Duodenal mucosa (tissue), 2 donors: Measurements from ENCODE around the gene RPRD1A.
"Not testable (repeated sequence)": the region's sequence is repeated elsewhere in the genome, so short reads cannot be mapped to it uniquely, and the experiment has no call there.

Source experiments
- H3K27ac ChIP-seq: one replicate; pipeline ENCODE4 v1.7.0; 2013; ENCODE audit warnings: low read depth, low read length
- H3K27me3 ChIP-seq, 2 donors: one replicate each; pipeline ENCODE4 v1.7.0; 2013; ENCODE audit warnings: low read length in 2 of 2, control low read depth in 1 of 2; ENCODE audit not compliant: insufficient read depth in 2 of 2, control insufficient read depth in 1 of 2
- H3K36me3 ChIP-seq, 2 donors: one replicate each; pipeline ENCODE4 v1.7.0; 2013; ENCODE audit warnings: low read length in 2 of 2, control low read depth in 1 of 2; ENCODE audit not compliant: insufficient read depth in 2 of 2, control insufficient read depth in 1 of 2
- H3K4me1 ChIP-seq, 2 donors: one replicate each; pipeline ENCODE4 v1.7.0; 2013; ENCODE audit warnings: low read length in 2 of 2, control low read depth in 1 of 2; ENCODE audit not compliant: insufficient read depth in 2 of 2, control insufficient read depth in 1 of 2
- H3K4me3 ChIP-seq, 2 donors: one replicate each; pipeline ENCODE4 v1.7.0; 2013; ENCODE audit warnings: low read length in 2 of 2, low read depth in 1 of 2
- H3K9ac ChIP-seq, 2 donors: one replicate each; pipeline ENCODE4 v1.7.0; 2013; ENCODE audit warnings: low read length in 2 of 2, low read depth in 1 of 2
- H3K9me3 ChIP-seq, 2 donors: one replicate each; pipeline ENCODE4 v1.7.0; 2013; ENCODE audit warnings: low read length in 2 of 2, control low read depth in 1 of 2; ENCODE audit not compliant: control insufficient read depth in 1 of 2

The RPRD1A gene

GRCh38 chr18:35982409-35983114 lies 84.8 kb downstream of the RPRD1A start:
- no peaks in the 10 kb centered on the region for H3K4me1 ChIP-seq
- H3K36me3 ChIP-seq, result peaks cover 11 to 43% of the 10 kb centered on the region in 2 donors
- H3K27me3 ChIP-seq, result no peaks in the 10 kb centered on the region
- no peak overlapping the region for H3K4me3 ChIP-seq
- no peak overlapping the region for H3K27ac ChIP-seq
- H3K9me3 ChIP-seq, result no peaks in the 10 kb centered on the region
- no peak overlapping the region for H3K9ac ChIP-seq

- H3K27me3 ChIP-seq, result no peaks in the 10 kb centered on the region
- no peaks in the 10 kb centered on the region for H3K9me3 ChIP-seq
- H3K4me3 ChIP-seq, result no peak overlapping the region
- peaks cover under 1 to 4% of the 10 kb centered on the region in 2 donors for H3K4me1 ChIP-seq
- H3K36me3 ChIP-seq, result peaks cover 17 to 57% of the 10 kb centered on the region in 2 donors
- H3K9ac ChIP-seq, result no peak overlapping the region
- H3K27ac ChIP-seq, result no peak overlapping the region
These were observed 88.2 kb downstream of the RPRD1A start for GRCh38 chr18:35979112-35979511.

- H3K4me3 ChIP-seq, result peak overlapping the region in 1 of 2 donors; percentile 90
- H3K9ac ChIP-seq, result no peak overlapping the region
- no peaks in the 10 kb centered on the region for H3K27me3 ChIP-seq
- no peaks in the 10 kb centered on the region for H3K9me3 ChIP-seq
- no peak overlapping the region for H3K27ac ChIP-seq
- peaks cover 13 to 40% of the 10 kb centered on the region in 2 donors for H3K36me3 ChIP-seq
- H3K4me1 ChIP-seq, result peaks cover 11 to 23% of the 10 kb centered on the region in 2 donors
These were observed 93.2 kb downstream of the RPRD1A start for GRCh38 chr18:35974181-35974580.

DNA sequence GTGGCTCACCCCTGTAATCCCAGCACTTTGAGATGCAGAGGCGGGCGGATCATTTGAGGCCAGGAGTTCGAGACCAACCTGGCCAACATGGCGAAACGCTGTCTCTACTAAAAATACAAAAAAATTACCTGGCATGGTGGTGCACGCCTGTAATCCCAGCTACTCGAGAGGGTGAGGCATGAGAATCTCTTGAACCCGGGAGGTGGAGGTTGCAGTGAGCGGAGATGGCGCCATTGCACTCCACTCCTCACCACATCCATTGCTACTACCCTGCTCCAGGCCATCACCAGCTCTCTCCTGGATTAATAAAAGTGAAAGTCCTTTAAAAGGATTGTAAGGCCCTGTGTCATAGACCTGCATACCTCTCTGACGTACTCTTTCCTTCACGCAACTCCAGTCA lies 93.7 kb downstream of the RPRD1A start:
- peaks cover 13 to 34% of the 10 kb centered on the region in 2 donors for H3K36me3 ChIP-seq
- H3K9me3 ChIP-seq, result no peaks in the 10 kb centered on the region
- peak overlapping the region in 1 of 2 donors; percentile 82 for H3K9ac ChIP-seq
- peaks cover 11 to 23% of the 10 kb centered on the region in 2 donors for H3K4me1 ChIP-seq
- H3K4me3 ChIP-seq, result peak overlapping the region in 1 of 2 donors; percentile 90
- H3K27me3 ChIP-seq, result no peaks in the 10 kb centered on the region
- H3K27ac ChIP-seq, result no peak overlapping the region

GRCh38 chr18:35972197-35973000 lies 95.0 kb downstream of the RPRD1A start, which contains the start of gene RMP24:
TSS of gene RMP24 (plus strand) at chr18:35972679.
- Histone ChIP-seq H3K9me3 (no peaks in the 10 kb centered on the region), H3K36me3 (peaks cover 4 to 22% of the 10 kb centered on the region in 2 donors), H3K27ac (peak within 1 kb of the TSS; percentile 90), H3K4me1 (peaks cover 11 to 23% of the 10 kb centered on the region in 2 donors), H3K9ac (peak within 1 kb of the TSS; percentile 77 to 82), H3K4me3 (peak within 1 kb of the TSS; percentile 86 to 90), H3K27me3 (no peaks in the 10 kb centered on the region)

GRCh38 chr18:35971661-35972196 lies 95.6 kb downstream of the RPRD1A start:
- Histone ChIP-seq H3K4me3 (peak overlapping the region; percentile 86 to 90), H3K27ac (peak overlapping the region; percentile 90), H3K27me3 (no peaks in the 10 kb centered on the region), H3K4me1 (peaks cover 11 to 23% of the 10 kb centered on the region in 2 donors), H3K36me3 (peaks cover 0 to 15% of the 10 kb centered on the region in 2 donors), H3K9ac (peak overlapping the region; percentile 59 to 71), H3K9me3 (no peaks in the 10 kb centered on the region)

GRCh38 chr18:35969676-35970075 lies 97.7 kb downstream of the RPRD1A start:
- Histone ChIP-seq H3K9ac (no peak overlapping the region), H3K4me1 (peaks cover 11 to 23% of the 10 kb centered on the region in 2 donors), H3K27ac (no peak overlapping the region), H3K36me3 (no peaks in the 10 kb centered on the region), H3K4me3 (no peak overlapping the region), H3K27me3 (no peaks in the 10 kb centered on the region), H3K9me3 (no peaks in the 10 kb centered on the region)

- Histone ChIP-seq H3K4me1 (peaks cover 4 to 13% of the 10 kb centered on the region in 2 donors), H3K36me3 (no peaks in the 10 kb centered on the region), H3K4me3 (no peak overlapping the region), H3K9ac (no peak overlapping the region), H3K27me3 (no peaks in the 10 kb centered on the region), H3K9me3 (no peaks in the 10 kb centered on the region), H3K27ac (no peak overlapping the region)
These were observed 99.0 kb downstream of the RPRD1A start for GRCh38 chr18:35968278-35968880.

GRCh38 chr18:35967866-35968265 lies 99.5 kb downstream of the RPRD1A start:
- not testable (repeated sequence) for H3K4me3 ChIP-seq, H3K9ac ChIP-seq, H3K27me3 ChIP-seq, H3K27ac ChIP-seq, H3K9me3 ChIP-seq, H3K36me3 ChIP-seq
- H3K4me1 ChIP-seq, result peaks cover 0 to 10% of the 10 kb centered on the region in 2 donors
